Fibroblast of pulmonary artery (primary cell): ENCODE measurements around the gene DNAJB14.

Experiments
- DNase-seq: peaks from one replicate; pipeline ENCODE4 v3.0.0-alpha.2; 2010; ENCODE audit warnings: low read depth
- H3K4me3 ChIP-seq: replicated peaks from 2 replicates; pipeline ENCODE4 v1.5.1; 2011; ENCODE audit warnings: low read depth, mild to moderate bottlenecking, control low read depth, low read length, moderate library complexity
- TF ChIP-seq, protein P1 (sequence below): IDR thresholded peaks from 2 replicates; pipeline ENCODE4 v1.5.1; 2011; ENCODE audit warnings: mild to moderate bottlenecking, control low read depth, low read length, inconsistent platforms; ENCODE audit errors: missing control alignments

Gene DNAJB14

DNA sequence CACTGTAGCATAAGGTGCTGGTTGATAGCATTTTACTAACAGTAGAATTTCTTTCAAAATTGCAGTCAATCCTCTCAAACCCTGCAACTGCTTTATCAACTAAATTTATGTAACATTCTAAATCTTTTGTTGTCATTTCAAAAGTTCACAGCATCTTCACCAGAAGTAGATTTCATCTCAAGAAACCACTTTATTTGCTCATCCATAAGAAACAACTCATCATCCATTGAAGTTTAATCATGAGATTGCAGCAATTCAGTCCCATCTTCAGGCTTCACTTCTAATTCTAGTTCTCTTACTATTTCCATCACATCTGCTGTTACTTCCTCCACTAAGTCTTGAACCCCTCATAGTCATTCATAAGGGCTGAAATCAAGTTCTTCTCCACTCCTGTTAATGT is 73.8 kb downstream of the DNAJB14 start:
- DNase-seq = no peak
- no peak overlapping the region for H3K4me3 ChIP-seq
- TF ChIP-seq, protein P1, sequence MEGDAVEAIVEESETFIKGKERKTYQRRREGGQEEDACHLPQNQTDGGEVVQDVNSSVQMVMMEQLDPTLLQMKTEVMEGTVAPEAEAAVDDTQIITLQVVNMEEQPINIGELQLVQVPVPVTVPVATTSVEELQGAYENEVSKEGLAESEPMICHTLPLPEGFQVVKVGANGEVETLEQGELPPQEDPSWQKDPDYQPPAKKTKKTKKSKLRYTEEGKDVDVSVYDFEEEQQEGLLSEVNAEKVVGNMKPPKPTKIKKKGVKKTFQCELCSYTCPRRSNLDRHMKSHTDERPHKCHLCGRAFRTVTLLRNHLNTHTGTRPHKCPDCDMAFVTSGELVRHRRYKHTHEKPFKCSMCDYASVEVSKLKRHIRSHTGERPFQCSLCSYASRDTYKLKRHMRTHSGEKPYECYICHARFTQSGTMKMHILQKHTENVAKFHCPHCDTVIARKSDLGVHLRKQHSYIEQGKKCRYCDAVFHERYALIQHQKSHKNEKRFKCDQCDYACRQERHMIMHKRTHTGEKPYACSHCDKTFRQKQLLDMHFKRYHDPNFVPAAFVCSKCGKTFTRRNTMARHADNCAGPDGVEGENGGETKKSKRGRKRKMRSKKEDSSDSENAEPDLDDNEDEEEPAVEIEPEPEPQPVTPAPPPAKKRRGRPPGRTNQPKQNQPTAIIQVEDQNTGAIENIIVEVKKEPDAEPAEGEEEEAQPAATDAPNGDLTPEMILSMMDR = no peak

DNA sequence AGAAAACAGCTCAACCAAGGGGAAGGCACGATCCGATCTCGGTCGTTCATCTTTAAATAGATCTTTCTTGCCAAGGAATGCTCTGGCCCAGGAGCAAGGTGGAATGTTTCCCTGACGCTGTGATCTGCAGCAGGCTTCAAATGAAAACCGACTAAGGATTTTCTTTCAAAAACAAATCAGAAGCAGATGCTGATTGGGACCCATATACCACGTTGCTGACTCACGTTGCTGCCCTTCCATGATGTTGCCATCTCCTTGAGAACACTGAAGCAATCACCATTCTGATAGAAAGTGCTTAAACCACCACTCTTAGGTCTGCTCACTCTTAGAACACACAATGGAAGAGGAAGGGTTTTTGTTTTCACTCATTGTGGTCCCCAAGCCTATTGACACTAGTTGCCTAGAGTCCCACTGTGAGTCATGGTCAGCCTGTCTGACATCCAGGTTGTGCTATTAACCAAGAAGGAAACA is 78.3 kb downstream of the DNAJB14 start:
- H3K4me3 ChIP-seq = no peak overlapping the region
- TF ChIP-seq, protein P1 = no peak
- peak; percentile 19 for DNase-seq

GRCh38 chr4:99863804-99864203 is 82.6 kb downstream of the DNAJB14 start:
- peak; percentile 10 for DNase-seq
- TF ChIP-seq, protein P1 = no peak
- H3K4me3 ChIP-seq = no peak overlapping the region

GRCh38 chr4:99861120-99861905 is 85.1 kb downstream of the DNAJB14 start:
- TF ChIP-seq, protein P1 = no peak
- H3K4me3 ChIP-seq = no peak overlapping the region
- DNase-seq = no peak

GRCh38 chr4:99860521-99860920 is 85.9 kb downstream of the DNAJB14 start:
- TF ChIP-seq, protein P1 = no peak
- DNase-seq = no peak
- no peak overlapping the region for H3K4me3 ChIP-seq

- DNase-seq = no peak
- H3K4me3 ChIP-seq = no peak overlapping the region
- TF ChIP-seq, protein P1 = no peak
Observed at GRCh38 chr4:99859618-99860017, 86.8 kb downstream of the DNAJB14 start.

- TF ChIP-seq, protein P1 = no peak
- no peak overlapping the region for H3K4me3 ChIP-seq
- DNase-seq = no peak
Observed at GRCh38 chr4:99857307-99857706, 89.1 kb downstream of the DNAJB14 start.
